Neural cell (in vitro differentiated cells): Measurements from ENCODE around the gene NT5C2. TPM values are rescaled to one million over a fixed set of nuclear protein-coding genes. Genes with fewer than 3 reads are reported as not detected.
"Not testable (repeated sequence)": the region's sequence is repeated elsewhere in the genome, so short reads cannot be mapped to it uniquely, and the experiment has no call there.

ENCODE experiments used
- H2AFZ ChIP-seq: fragments of 200-600, 300-800 bp; sonication (generic), shearing (Covaris generic); 2 replicates; pipeline ENCODE4 v1.6.0; 2014; ENCODE audit warnings: low read depth, mild to moderate bottlenecking, antibody characterized with exemption, low read length, moderate library complexity
- H3F3A ChIP-seq: fragments of 200-600 bp; shearing (Covaris generic); 2 replicates; pipeline ENCODE4 v1.6.1; 2016; ENCODE audit warnings: mild to moderate bottlenecking, moderate library complexity, mixed read lengths, antibody characterized with exemption, low read length; ENCODE audit not compliant: insufficient read depth, poor library complexity, severe bottlenecking
- H3K27ac ChIP-seq: fragments of 200-600, 300-800 bp; sonication (generic), shearing (Covaris generic); 2 replicates; pipeline ENCODE4 v1.5.1; 2014; ENCODE audit warnings: mild to moderate bottlenecking, low read length, moderate library complexity
- H3K27me3 ChIP-seq: fragments of 300-800, 200-600 bp; sonication (generic), shearing (Covaris generic); 2 replicates; pipeline ENCODE4 v1.6.0; 2014; ENCODE audit warnings: mild to moderate bottlenecking, low read depth, low read length, moderate library complexity; ENCODE audit not compliant: insufficient read depth
- H3K36me3 ChIP-seq: fragments of 300-800, 200-600 bp; sonication (generic), shearing (Covaris generic); 2 replicates; pipeline ENCODE4 v1.5.1; 2014; ENCODE audit warnings: mild to moderate bottlenecking, antibody characterized with exemption, low read length, moderate library complexity; ENCODE audit not compliant: insufficient read depth
- H3K4me2 ChIP-seq: fragments of 300-800, 200-600 bp; sonication (generic), shearing (Covaris generic); 2 replicates; pipeline ENCODE4 v1.6.0; 2014; ENCODE audit warnings: mild to moderate bottlenecking, low read length
- H3K4me3 ChIP-seq: fragments of 300-800, 200-600 bp; sonication (generic), shearing (Covaris generic); 2 replicates; pipeline ENCODE4 v1.5.1; 2014; ENCODE audit warnings: mild to moderate bottlenecking, low read length, moderate library complexity
- H3K79me2 ChIP-seq: fragments of 200-600 bp; shearing (Covaris generic); replicated peaks from 2 replicates; pipeline ENCODE4 v1.6.0; 2014; ENCODE audit warnings: mild to moderate bottlenecking, low read length, moderate library complexity; ENCODE audit not compliant: insufficient read depth
- H3K9ac ChIP-seq: fragments of 300-800, 200-600 bp; sonication (generic), shearing (Covaris generic); 2 replicates; pipeline ENCODE4 v1.6.1; 2016; ENCODE audit warnings: mild to moderate bottlenecking, low read length, mixed read lengths
- H3K9me2 ChIP-seq: fragments of 200-600 bp; shearing (Covaris generic); 2 replicates; pipeline ENCODE4 v1.6.1; 2016; ENCODE audit warnings: mild to moderate bottlenecking, low read length, mixed read lengths; ENCODE audit not compliant: insufficient read depth
- H3K9me3 ChIP-seq: fragments of 200-600, 300-800 bp; sonication (generic), shearing (Covaris generic); 2 replicates; pipeline ENCODE4 v1.6.1; 2016; ENCODE audit warnings: mild to moderate bottlenecking, mixed run types, low read length, moderate library complexity, mixed read lengths
- H4K20me1 ChIP-seq: fragments of 200-600 bp; shearing (Covaris generic); 2 replicates; pipeline ENCODE4 v1.6.1; 2016; ENCODE audit warnings: mild to moderate bottlenecking, mixed run types; ENCODE audit not compliant: insufficient read depth
- EP300 ChIP-seq: fragments of 450-650 bp; conservative IDR thresholded peaks from 2 replicates; pipeline ENCODE4 v1.6.1; 2014; ENCODE audit warnings: antibody characterized with exemption, mild to moderate bottlenecking, moderate library complexity; ENCODE audit not compliant: poor library complexity, severe bottlenecking
- EZH2 ChIP-seq: fragments of 200-600, 300-800 bp; shearing (Covaris generic), sonication (generic); IDR thresholded peaks from 2 replicates; pipeline ENCODE4 v1.6.1; 2014; ENCODE audit warnings: antibody characterized with exemption, low read length, borderline replicate concordance, mild to moderate bottlenecking; ENCODE audit not compliant: insufficient read depth, poor library complexity, severe bottlenecking
- MXI1 ChIP-seq: fragments of 450-650 bp; conservative IDR thresholded peaks from 2 replicates; pipeline ENCODE4 v1.6.1; 2014; ENCODE audit warnings: antibody characterized with exemption, mild to moderate bottlenecking; ENCODE audit not compliant: poor library complexity, severe bottlenecking
- POLR2AphosphoS5 ChIP-seq: IDR thresholded peaks from 2 replicates; pipeline ENCODE4 v1.6.1; 2012
- RAD21 ChIP-seq: fragments of 450-650 bp; conservative IDR thresholded peaks from 2 replicates; pipeline ENCODE4 v1.6.1; 2014; ENCODE audit warnings: antibody characterized with exemption, mild to moderate bottlenecking, moderate library complexity
- REST ChIP-seq: IDR thresholded peaks from 2 replicates; pipeline ENCODE4 v1.6.1; 2012; ENCODE audit warnings: borderline replicate concordance
- SMC3 ChIP-seq: fragments of 450-650 bp; conservative IDR thresholded peaks from 2 replicates; pipeline ENCODE4 v1.6.1; 2014; ENCODE audit warnings: antibody characterized with exemption, mild to moderate bottlenecking, moderate library complexity; ENCODE audit not compliant: poor library complexity
- TAF1 ChIP-seq: IDR thresholded peaks from 2 replicates; pipeline ENCODE4 v1.6.1; 2012; ENCODE audit warnings: low read depth
- polyA plus RNA-seq: library from polyadenylated mRNA; depleted of rRNA; stranded (reverse); fragments of >200 nt; gene quantifications from 2 replicates; pipeline ENCODE4 v1.2.3, GENCODE V29; 2014
- TF ChIP-seq, protein P1 (sequence below): fragments of 450-650 bp; IDR thresholded peaks from 2 replicates; pipeline ENCODE4 v1.5.1; 2014; ENCODE audit warnings: antibody characterized with exemption, mild to moderate bottlenecking, moderate library complexity; ENCODE audit not compliant: poor library complexity, severe bottlenecking

Gene NT5C2
- polyA plus RNA-seq, 1 donor from 2014 or later = 190 TPM

DNA sequence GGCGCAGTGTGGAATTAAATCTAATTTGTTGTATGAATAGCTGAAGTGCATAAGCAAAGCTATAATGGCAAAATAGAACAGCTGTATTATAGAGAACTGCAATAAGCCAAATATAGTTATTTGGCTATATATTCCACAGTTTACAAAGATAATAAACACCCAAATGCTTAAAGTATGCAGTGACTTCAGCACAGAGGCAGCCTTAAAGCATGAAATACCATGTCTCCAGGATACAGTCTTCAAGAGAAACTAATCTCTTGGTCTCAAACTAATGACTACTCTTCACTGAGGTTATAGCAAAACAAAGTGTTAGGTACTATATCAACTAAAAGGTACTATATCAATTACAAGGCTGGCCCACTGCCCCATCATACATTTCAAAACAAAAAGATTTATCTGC is 48.0 kb downstream of the NT5C2 start:
- Histone ChIP-seq H3K9ac (no peak overlapping the region), H3K9me3 (no peaks in the 10 kb centered on the region), H3K4me2 (no peak overlapping the region), H3K79me2 (peaks cover 4% of the 10 kb centered on the region), H3K27ac (peak overlapping the region; percentile 82), H3K4me3 (peak overlapping the region; percentile 41), H4K20me1 (no peaks in the 10 kb centered on the region), H2AFZ (no peak overlapping the region), H3F3A (no peaks in the 10 kb centered on the region), H3K9me2 (no peaks in the 10 kb centered on the region), H3K36me3 (no peaks in the 10 kb centered on the region), H3K27me3 (no peaks in the 10 kb centered on the region)
- TF ChIP-seq RAD21 (no peak), EP300 (no peak), TAF1 (no peak), MXI1 (no peak), POLR2AphosphoS5 (no peak)
- TF ChIP-seq, protein P1, sequence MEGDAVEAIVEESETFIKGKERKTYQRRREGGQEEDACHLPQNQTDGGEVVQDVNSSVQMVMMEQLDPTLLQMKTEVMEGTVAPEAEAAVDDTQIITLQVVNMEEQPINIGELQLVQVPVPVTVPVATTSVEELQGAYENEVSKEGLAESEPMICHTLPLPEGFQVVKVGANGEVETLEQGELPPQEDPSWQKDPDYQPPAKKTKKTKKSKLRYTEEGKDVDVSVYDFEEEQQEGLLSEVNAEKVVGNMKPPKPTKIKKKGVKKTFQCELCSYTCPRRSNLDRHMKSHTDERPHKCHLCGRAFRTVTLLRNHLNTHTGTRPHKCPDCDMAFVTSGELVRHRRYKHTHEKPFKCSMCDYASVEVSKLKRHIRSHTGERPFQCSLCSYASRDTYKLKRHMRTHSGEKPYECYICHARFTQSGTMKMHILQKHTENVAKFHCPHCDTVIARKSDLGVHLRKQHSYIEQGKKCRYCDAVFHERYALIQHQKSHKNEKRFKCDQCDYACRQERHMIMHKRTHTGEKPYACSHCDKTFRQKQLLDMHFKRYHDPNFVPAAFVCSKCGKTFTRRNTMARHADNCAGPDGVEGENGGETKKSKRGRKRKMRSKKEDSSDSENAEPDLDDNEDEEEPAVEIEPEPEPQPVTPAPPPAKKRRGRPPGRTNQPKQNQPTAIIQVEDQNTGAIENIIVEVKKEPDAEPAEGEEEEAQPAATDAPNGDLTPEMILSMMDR = no peak

DNA sequence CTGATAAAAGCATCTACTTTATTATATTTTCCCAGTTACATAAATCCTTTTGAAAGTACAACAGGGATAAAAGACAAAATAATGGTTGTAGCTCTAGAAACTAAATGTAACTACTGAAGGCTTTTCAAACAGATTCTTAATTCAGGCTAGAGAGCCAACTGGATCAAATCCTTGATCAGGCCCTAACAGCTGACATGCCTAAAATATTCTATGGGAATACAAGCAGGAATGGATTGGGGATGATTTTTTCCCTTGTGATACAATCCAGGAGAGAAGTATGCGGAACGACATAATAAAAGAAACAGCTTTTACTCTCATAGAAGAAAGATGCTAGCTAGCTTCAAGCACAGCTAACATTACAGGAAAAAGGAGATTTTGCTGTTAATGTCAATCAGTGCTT is 49.0 kb downstream of the NT5C2 start:
- peak overlapping the region; percentile 41 for H3K9ac ChIP-seq
- no peaks in the 10 kb centered on the region for H3F3A ChIP-seq
- H3K27me3 ChIP-seq = no peaks in the 10 kb centered on the region
- peak overlapping the region; percentile 41 for H3K4me2 ChIP-seq
- H3K9me2 ChIP-seq = no peaks in the 10 kb centered on the region
- peak overlapping the region; percentile 82 for H3K27ac ChIP-seq
- no peaks in the 10 kb centered on the region for H4K20me1 ChIP-seq
- peaks cover 4% of the 10 kb centered on the region for H3K79me2 ChIP-seq
- H3K36me3 ChIP-seq = no peaks in the 10 kb centered on the region
- H3K9me3 ChIP-seq = no peaks in the 10 kb centered on the region
- TF ChIP-seq TAF1 (no peak), RAD21 (no peak), EP300 (no peak), REST (peak; percentile 59), MXI1 (no peak), EZH2 (no peak), POLR2AphosphoS5 (no peak), SMC3 (no peak)
- TF ChIP-seq, protein P1 = no peak
- H2AFZ ChIP-seq = peak overlapping the region; percentile 11
- peak overlapping the region; percentile 41 for H3K4me3 ChIP-seq

DNA sequence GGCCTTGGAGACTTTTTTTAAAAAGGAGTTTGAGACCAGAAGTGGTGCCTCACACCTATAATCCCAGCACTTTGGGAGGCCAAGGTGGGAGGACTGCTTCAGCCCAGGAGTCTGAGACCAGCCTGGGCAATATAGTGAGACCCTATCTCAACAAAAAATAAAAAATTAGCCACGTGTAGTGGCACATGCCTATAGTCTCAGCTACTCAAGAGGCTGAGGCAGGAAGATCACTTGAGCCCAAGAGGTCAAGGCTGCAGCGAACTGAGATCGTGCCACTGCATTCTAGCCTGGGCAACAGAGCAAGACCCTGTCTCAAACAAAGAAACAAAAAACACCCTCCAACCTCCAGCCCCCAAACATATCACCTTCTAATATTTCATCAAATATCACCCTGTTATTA is 49.4 kb downstream of the NT5C2 start:
- Histone ChIP-seq H3K27ac (peak overlapping the region; percentile 82), H3K4me3 (peak overlapping the region; percentile 41), H2AFZ (peak overlapping the region; percentile 11), H3K9ac (peak overlapping the region; percentile 41), H3K4me2 (peak overlapping the region; percentile 41)
- H3F3A ChIP-seq, H3K27me3 ChIP-seq, H3K36me3 ChIP-seq, H3K9me3 ChIP-seq, H3K9me2 ChIP-seq, H4K20me1 ChIP-seq, H3K79me2 ChIP-seq: not testable (repeated sequence)
